Mesendoderm (in vitro differentiated cells): ENCODE data around the gene CNTLN.
"Not testable (repeated sequence)": the region's sequence is repeated elsewhere in the genome, so short reads cannot be mapped to it uniquely, and the experiment has no call there.

Experiments used
- DNase-seq: peaks from one replicate; pipeline ENCODE4 v3.0.0; 2013
- H2AK5ac ChIP-seq: 2 replicates; pipeline ENCODE4 v1.6.1; 2013; ENCODE audit warnings: low read length, inconsistent platforms
- H2BK120ac ChIP-seq: 2 replicates; pipeline ENCODE4 v1.6.1; 2013; ENCODE audit warnings: low read depth, mild to moderate bottlenecking, low read length, moderate library complexity, mixed read lengths
- H2BK15ac ChIP-seq: replicated peaks from 2 replicates; pipeline ENCODE4 v1.6.1; 2013; ENCODE audit warnings: low read depth, mild to moderate bottlenecking, moderate library complexity
- H2BK5ac ChIP-seq: 2 replicates; pipeline ENCODE4 v1.6.1; 2013; ENCODE audit warnings: low read length, inconsistent platforms
- H3K18ac ChIP-seq: 2 replicates; pipeline ENCODE4 v1.6.1; 2013; ENCODE audit warnings: mild to moderate bottlenecking, low read length, mixed read lengths
- H3K23ac ChIP-seq: one replicate; pipeline ENCODE4 v1.6.1; 2013; ENCODE audit warnings: low read length
- H3K27ac ChIP-seq: 2 replicates; pipeline ENCODE4 v1.5.1; 2013; ENCODE audit warnings: low read depth, mild to moderate bottlenecking, inconsistent platforms, low read length, moderate library complexity
- H3K27me3 ChIP-seq: 2 replicates; pipeline ENCODE4 v1.6.1; 2013; ENCODE audit warnings: low read length, control low read depth, mild to moderate bottlenecking, inconsistent platforms; ENCODE audit not compliant: insufficient read depth, poor library complexity
- H3K36me3 ChIP-seq: 2 replicates; pipeline ENCODE4 v1.6.1; 2013; ENCODE audit warnings: low read length, inconsistent platforms; ENCODE audit not compliant: control insufficient read depth, insufficient read depth
- H3K4ac ChIP-seq: one replicate; pipeline ENCODE4 v1.6.1; 2013; ENCODE audit warnings: low read depth, mild to moderate bottlenecking, low read length, moderate library complexity
- H3K4me1 ChIP-seq: 2 replicates; pipeline ENCODE4 v1.6.1; 2013; ENCODE audit warnings: low read depth, low read length, inconsistent platforms; ENCODE audit not compliant: control insufficient read depth
- H3K4me2 ChIP-seq: 2 replicates; pipeline ENCODE4 v1.6.1; 2013; ENCODE audit warnings: low read length
- H3K4me3 ChIP-seq: 2 replicates; pipeline ENCODE4 v1.5.1; 2013; ENCODE audit warnings: mild to moderate bottlenecking, low read length
- H3K56ac ChIP-seq: one replicate; pipeline ENCODE4 v1.6.1; 2013; ENCODE audit warnings: low read length
- H3K79me1 ChIP-seq: 2 replicates; pipeline ENCODE4 v1.6.1; 2013; ENCODE audit warnings: low read length, inconsistent platforms
- H3K79me2 ChIP-seq: 2 replicates; pipeline ENCODE4 v1.6.1; 2013; ENCODE audit warnings: mild to moderate bottlenecking, low read length; ENCODE audit not compliant: control insufficient read depth, insufficient read depth
- H3K9ac ChIP-seq: 2 replicates; pipeline ENCODE4 v1.6.1; 2013; ENCODE audit warnings: low read length, inconsistent platforms
- H4K5ac ChIP-seq: one replicate; pipeline ENCODE4 v1.6.1; 2013; ENCODE audit warnings: low read length
- H4K8ac ChIP-seq: one replicate; pipeline ENCODE4 v1.6.1; 2013; ENCODE audit warnings: low read depth, mild to moderate bottlenecking, control low read depth, low read length, moderate library complexity
- WGBS: extraction: QIAGEN DNeasy Blood & Tissue Kit; methylation state at CpG from one replicate; pipeline ENCODE4 v1.1.7; 2013; ENCODE audit warnings: low lambda C conversion rate, missing lambda C conversion rate; ENCODE audit not compliant: insufficient coverage; ENCODE audit errors: extremely low coverage; 5-methylcytosine and 5-hydroxymethylcytosine counted together

Gene CNTLN

GRCh38 chr9:17521100-17521855, 386.4 kb downstream of the CNTLN start:
- WGBS, result no CpG with 5 or more reads among the region's 3 CpGs
- H3K4me3 ChIP-seq, result no peak overlapping the region

GRCh38 chr9:17526726-17527125, 391.9 kb downstream of the CNTLN start:
- H2BK5ac ChIP-seq, H3K4ac ChIP-seq, H3K4me2 ChIP-seq, H3K27ac ChIP-seq, H3K18ac ChIP-seq, DNase-seq, H3K4me3 ChIP-seq, H2BK15ac ChIP-seq, H3K4me1 ChIP-seq, H3K27me3 ChIP-seq, H4K8ac ChIP-seq, H4K5ac ChIP-seq, H2BK120ac ChIP-seq, H3K36me3 ChIP-seq, H3K9ac ChIP-seq, H3K23ac ChIP-seq, H2AK5ac ChIP-seq, H3K79me2 ChIP-seq, H3K56ac ChIP-seq, H3K79me1 ChIP-seq: not testable (repeated sequence)
- no CpG with 5 or more reads among the region's 7 CpGs for WGBS

More at GRCh38 chr9:17521100-17521855, 386.4 kb downstream of the CNTLN start:
- no peak overlapping the region for H4K5ac ChIP-seq
- H3K79me2 ChIP-seq, result no peaks in the 10 kb centered on the region
- H3K4me1 ChIP-seq, result no peaks in the 10 kb centered on the region
- H3K4me2 ChIP-seq, result no peak overlapping the region
- H4K8ac ChIP-seq, result no peak overlapping the region
- no peak overlapping the region for H2BK120ac ChIP-seq
- H2BK15ac ChIP-seq, result no peak overlapping the region
- no peak overlapping the region for H3K18ac ChIP-seq
- H3K23ac ChIP-seq, result no peak overlapping the region
- H3K79me1 ChIP-seq, result no peaks in the 10 kb centered on the region
- H3K56ac ChIP-seq, result no peak overlapping the region
- H3K4ac ChIP-seq, result no peak overlapping the region
- H3K27me3 ChIP-seq, result no peaks in the 10 kb centered on the region
- no peak overlapping the region for H2BK5ac ChIP-seq
- no peak overlapping the region for H3K27ac ChIP-seq
- no peak overlapping the region for H2AK5ac ChIP-seq
- peak; percentile 30 for DNase-seq
- no peak overlapping the region for H3K9ac ChIP-seq
- H3K36me3 ChIP-seq, result no peaks in the 10 kb centered on the region

GRCh38 chr9:17528859-17529258, 394.0 kb downstream of the CNTLN start:
- H3K36me3 ChIP-seq, result no peaks in the 10 kb centered on the region
- no peak overlapping the region for H2BK5ac ChIP-seq
- no peaks in the 10 kb centered on the region for H3K27me3 ChIP-seq
- H3K18ac ChIP-seq, result no peak overlapping the region
- no peak overlapping the region for H4K5ac ChIP-seq
- H3K79me1 ChIP-seq, result no peaks in the 10 kb centered on the region
- no peak overlapping the region for H3K4me2 ChIP-seq
- H3K4me3 ChIP-seq, result no peak overlapping the region
- no peak overlapping the region for H2BK120ac ChIP-seq
- no peak overlapping the region for H3K23ac ChIP-seq
- no peaks in the 10 kb centered on the region for H3K4me1 ChIP-seq
- no peak overlapping the region for H3K9ac ChIP-seq
- no peak overlapping the region for H3K27ac ChIP-seq
- no peaks in the 10 kb centered on the region for H3K79me2 ChIP-seq
- DNase-seq, result no peak
- H2BK15ac ChIP-seq, result no peak overlapping the region
- no peak overlapping the region for H4K8ac ChIP-seq
- H2AK5ac ChIP-seq, result no peak overlapping the region
- no peak overlapping the region for H3K56ac ChIP-seq
- no peak overlapping the region for H3K4ac ChIP-seq

- Histone ChIP-seq H3K56ac (no peak overlapping the region), H3K4me1 (no peaks in the 10 kb centered on the region), H3K4ac (no peak overlapping the region), H3K79me2 (no peaks in the 10 kb centered on the region), H3K27me3 (no peaks in the 10 kb centered on the region), H3K9ac (no peak overlapping the region), H3K79me1 (no peaks in the 10 kb centered on the region), H3K18ac (no peak overlapping the region), H2AK5ac (no peak overlapping the region), H2BK5ac (no peak overlapping the region), H3K23ac (no peak overlapping the region), H3K36me3 (no peaks in the 10 kb centered on the region), H3K4me3 (no peak overlapping the region), H2BK15ac (no peak overlapping the region), H3K4me2 (no peak overlapping the region), H3K27ac (no peak overlapping the region), H4K5ac (no peak overlapping the region), H4K8ac (no peak overlapping the region), H2BK120ac (no peak overlapping the region)
- WGBS, result no CpG with 5 or more reads among the region's 10 CpGs
- peak; percentile 51 for DNase-seq
Observed at GRCh38 chr9:17531642-17532254, 396.9 kb downstream of the CNTLN start.

- no peak overlapping the region for H2AK5ac ChIP-seq
- no peaks in the 10 kb centered on the region for H3K79me1 ChIP-seq
- H3K79me2 ChIP-seq, result no peaks in the 10 kb centered on the region
- H3K36me3 ChIP-seq, result no peaks in the 10 kb centered on the region
- no peak overlapping the region for H3K27ac ChIP-seq
- no peak overlapping the region for H4K5ac ChIP-seq
- H3K27me3 ChIP-seq, result no peaks in the 10 kb centered on the region
- no peak overlapping the region for H2BK15ac ChIP-seq
- no peak overlapping the region for H4K8ac ChIP-seq
- H3K4ac ChIP-seq, result no peak overlapping the region
- H3K9ac ChIP-seq, result no peak overlapping the region
- H3K4me3 ChIP-seq, result no peak overlapping the region
- H3K56ac ChIP-seq, result no peak overlapping the region
- no peak overlapping the region for H2BK120ac ChIP-seq
- H3K4me2 ChIP-seq, result no peak overlapping the region
- WGBS, result no CpG with 5 or more reads among the region's 6 CpGs
- no peak for DNase-seq
- H2BK5ac ChIP-seq, result no peak overlapping the region
- no peaks in the 10 kb centered on the region for H3K4me1 ChIP-seq
- H3K23ac ChIP-seq, result no peak overlapping the region
- H3K18ac ChIP-seq, result no peak overlapping the region
Observed at GRCh38 chr9:17532461-17532860, 397.6 kb downstream of the CNTLN start.

GRCh38 chr9:17535176-17535575, 400.3 kb downstream of the CNTLN start:
- no CpG with 5 or more reads among the region's 3 CpGs for WGBS
- no peaks in the 10 kb centered on the region for H3K79me2 ChIP-seq

More at GRCh38 chr9:17535176-17535575, 400.3 kb downstream of the CNTLN start:
- H3K23ac ChIP-seq, result no peak overlapping the region
- H3K27me3 ChIP-seq, result no peaks in the 10 kb centered on the region
- no peak overlapping the region for H3K18ac ChIP-seq
- H3K4me1 ChIP-seq, result no peaks in the 10 kb centered on the region
- H3K27ac ChIP-seq, result no peak overlapping the region
- H4K8ac ChIP-seq, result no peak overlapping the region
- H2BK5ac ChIP-seq, result no peak overlapping the region
- H2BK15ac ChIP-seq, result no peak overlapping the region
- H4K5ac ChIP-seq, result no peak overlapping the region
- no peak for DNase-seq
- no peak overlapping the region for H2BK120ac ChIP-seq
- no peak overlapping the region for H3K4ac ChIP-seq
- no peaks in the 10 kb centered on the region for H3K79me1 ChIP-seq
- no peak overlapping the region for H3K4me2 ChIP-seq
- H3K56ac ChIP-seq, result no peak overlapping the region
- H3K4me3 ChIP-seq, result no peak overlapping the region
- H2AK5ac ChIP-seq, result no peak overlapping the region
- H3K36me3 ChIP-seq, result no peaks in the 10 kb centered on the region
- no peak overlapping the region for H3K9ac ChIP-seq
